Mucosa of descending colon (tissue), 3 donors: ENCODE measurements around the gene BAZ1A. TPM values are rescaled to one million over a fixed set of nuclear protein-coding genes. Genes with fewer than 3 reads are reported as not detected.
"Not testable (repeated sequence)": the region's sequence is repeated elsewhere in the genome, so short reads cannot be mapped to it uniquely, and the experiment has no call there.

Source experiments
- ATAC-seq: fragments of 200-7000 bp; cut with Tn5 transposase; one replicate; pipeline ENCODE4 v1.9.1; 2020; ENCODE audit warnings: mild to moderate bottlenecking, moderate library complexity
- DNase-seq, 3 donors: peaks; one replicate each; pipeline ENCODE4 v3.0.0-alpha.2; 2020
- H3K36me3 ChIP-seq: fragments of 200-600 bp; one replicate; pipeline ENCODE4 v1.8.0; 2021; ENCODE audit warnings: low read depth, mild to moderate bottlenecking
- H3K4me1 ChIP-seq: fragments of 200-600 bp; one replicate; pipeline ENCODE4 v1.8.0; 2021; ENCODE audit warnings: low read depth, mild to moderate bottlenecking
- H3K4me3 ChIP-seq: fragments of 200-600 bp; one replicate; pipeline ENCODE4 v1.8.0; 2021; ENCODE audit warnings: mild to moderate bottlenecking
- H3K9me3 ChIP-seq: fragments of 200-600 bp; one replicate; pipeline ENCODE4 v1.8.0; 2021; ENCODE audit warnings: mild to moderate bottlenecking
- intact Hi-C, 2 donors: fragments of 100-400 bp; cut with DNase I in 1 of 2; cut with micrococcal nuclease in 1 of 2; formaldehyde crosslinking; loops; one replicate each; pipeline versions ENCODE4 v1.11.0 to v1.11.1; 2022; cut with DNase I, micrococcal nuclease
- total RNA-seq, 3 donors: library from RNA; stranded (reverse); fragmentation: NEBNext Ultra II Directional in 2 of 3; extraction: Animal tissue kit (Norgen Biotek cat#: 25700) in 2 of 3; gene quantifications; one replicate each; pipeline versions ENCODE4 v1.2.1 to v1.2.4, GENCODE V29; 2021 to 2023
- TF ChIP-seq, protein P1 (sequence below): fragments of 200-600 bp; IDR thresholded peaks from one replicate; pipeline ENCODE4 v1.8.0; 2022; ENCODE audit warnings: antibody characterized with exemption, mild to moderate bottlenecking
- donor health status: DM: no; HTN: no; CAD: no; lungs with moderate emphysema.
- donor health status: DM: no; HTN: no; CAD: no.
- donor health status: DM: no; HTN: yes; CAD: no.

BAZ1A gene
- total RNA-seq, 3 donors from 2014 or later: 30.6 to 30.9 (median 30.8) TPM

GRCh38 chr14:34749408-34749807 lies 125.8 kb downstream of the BAZ1A start:
- Histone ChIP-seq H3K4me1 (no peaks in the 10 kb centered on the region), H3K4me3 (no peak overlapping the region), H3K9me3 (no peaks in the 10 kb centered on the region), H3K36me3 (no peaks in the 10 kb centered on the region)
- intact Hi-C loops: no loop called here
- ATAC-seq (no peak), DNase-seq (no peak)
- TF ChIP-seq, protein P1, sequence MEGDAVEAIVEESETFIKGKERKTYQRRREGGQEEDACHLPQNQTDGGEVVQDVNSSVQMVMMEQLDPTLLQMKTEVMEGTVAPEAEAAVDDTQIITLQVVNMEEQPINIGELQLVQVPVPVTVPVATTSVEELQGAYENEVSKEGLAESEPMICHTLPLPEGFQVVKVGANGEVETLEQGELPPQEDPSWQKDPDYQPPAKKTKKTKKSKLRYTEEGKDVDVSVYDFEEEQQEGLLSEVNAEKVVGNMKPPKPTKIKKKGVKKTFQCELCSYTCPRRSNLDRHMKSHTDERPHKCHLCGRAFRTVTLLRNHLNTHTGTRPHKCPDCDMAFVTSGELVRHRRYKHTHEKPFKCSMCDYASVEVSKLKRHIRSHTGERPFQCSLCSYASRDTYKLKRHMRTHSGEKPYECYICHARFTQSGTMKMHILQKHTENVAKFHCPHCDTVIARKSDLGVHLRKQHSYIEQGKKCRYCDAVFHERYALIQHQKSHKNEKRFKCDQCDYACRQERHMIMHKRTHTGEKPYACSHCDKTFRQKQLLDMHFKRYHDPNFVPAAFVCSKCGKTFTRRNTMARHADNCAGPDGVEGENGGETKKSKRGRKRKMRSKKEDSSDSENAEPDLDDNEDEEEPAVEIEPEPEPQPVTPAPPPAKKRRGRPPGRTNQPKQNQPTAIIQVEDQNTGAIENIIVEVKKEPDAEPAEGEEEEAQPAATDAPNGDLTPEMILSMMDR: no peak

GRCh38 chr14:34742270-34743115 lies 132.7 kb downstream of the BAZ1A start:
- no peaks in the 10 kb centered on the region for H3K36me3 ChIP-seq
- no peak for ATAC-seq
- H3K4me3 ChIP-seq: no peak overlapping the region
- no peaks in the 10 kb centered on the region for H3K4me1 ChIP-seq
- TF ChIP-seq, protein P1: no peak
- H3K9me3 ChIP-seq: no peaks in the 10 kb centered on the region
- intact Hi-C loops: no loop called here
- no peak for DNase-seq

DNA sequence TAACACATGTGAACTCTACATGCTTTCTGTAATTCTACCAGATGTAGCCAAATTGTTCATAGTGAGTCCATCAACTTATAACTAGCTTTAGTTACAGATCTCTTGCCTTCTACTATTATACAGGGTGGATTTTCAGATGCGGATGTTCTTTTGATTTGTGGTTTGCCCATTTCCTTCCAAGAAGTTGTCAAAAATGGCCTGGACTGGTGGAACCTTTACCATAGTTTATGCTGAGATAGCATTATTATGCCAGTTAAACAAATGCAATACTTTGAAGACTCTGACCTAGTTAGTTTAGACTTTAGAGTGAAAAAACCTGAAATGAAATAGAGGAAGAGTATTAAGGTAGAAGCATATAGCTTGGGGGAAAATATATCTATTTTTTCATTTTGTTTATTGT lies 133.3 kb downstream of the BAZ1A start:
- TF ChIP-seq, protein P1: no peak
- Histone ChIP-seq H3K4me3 (no peak overlapping the region), H3K9me3 (no peaks in the 10 kb centered on the region), H3K36me3 (no peaks in the 10 kb centered on the region), H3K4me1 (no peaks in the 10 kb centered on the region)
- DNase-seq (no peak), ATAC-seq (no peak)
- intact Hi-C loops: no loop called here

GRCh38 chr14:34740139-34740538 lies 135.0 kb downstream of the BAZ1A start:
- ATAC-seq, H3K9me3 ChIP-seq, H3K4me3 ChIP-seq, H3K4me1 ChIP-seq, intact Hi-C loops, H3K36me3 ChIP-seq, DNase-seq: not testable (repeated sequence)

- H3K4me1 ChIP-seq, H3K4me3 ChIP-seq, H3K9me3 ChIP-seq, DNase-seq, ATAC-seq, intact Hi-C loops, H3K36me3 ChIP-seq: not testable (repeated sequence)
These were observed 138.1 kb downstream of the BAZ1A start for GRCh38 chr14:34737079-34737478.

GRCh38 chr14:34733245-34733644 lies 141.9 kb downstream of the BAZ1A start:
- TF ChIP-seq, protein P1: no peak
- DNase-seq (no peak), ATAC-seq (no peak)
- intact Hi-C loops: no loop called here
- H3K36me3 ChIP-seq: no peaks in the 10 kb centered on the region
- H3K4me1 ChIP-seq: no peaks in the 10 kb centered on the region
- no peaks in the 10 kb centered on the region for H3K9me3 ChIP-seq
- no peak overlapping the region for H3K4me3 ChIP-seq
